SKM-1 (cell line): ENCODE data around the gene RAD51.
A peak's percentile ranks its signal among the peaks of the same experiment; 100 is the strongest.

ENCODE experiments used
- DNase-seq: peaks from one replicate; lab custom pipeline; 2025; ENCODE audit not compliant: unreplicated experiment; lab: John Stamatoyannopoulos, UW

RAD51 gene

GRCh38 chr15:40721701-40722100, 26.7 kb downstream of the RAD51 start:
- DNase-seq, result no peak

- DNase-seq, result no peak
These were observed 27.4 kb downstream of the RAD51 start for GRCh38 chr15:40722354-40722753.

GRCh38 chr15:40722934-40723333, 28.0 kb downstream of the RAD51 start:
- DNase-seq, result no peak

GRCh38 chr15:40723919-40724318, 28.9 kb downstream of the RAD51 start:
- DNase-seq, result no peak

- DNase-seq, result no peak
These were observed 36.1 kb downstream of the RAD51 start for GRCh38 chr15:40731034-40731433.

GRCh38 chr15:40736575-40736974, 41.6 kb downstream of the RAD51 start:
- DNase-seq, result no peak

GRCh38 chr15:40737048-40737447, 42.1 kb downstream of the RAD51 start:
- no peak for DNase-seq

- no peak for DNase-seq
These were observed 44.1 kb downstream of the RAD51 start for GRCh38 chr15:40739047-40739446.

GRCh38 chr15:40739854-40740253, 44.9 kb downstream of the RAD51 start:
- no peak for DNase-seq

- DNase-seq, result no peak
These were observed 48.5 kb downstream of the RAD51 start for GRCh38 chr15:40743485-40743901.

GRCh38 chr15:40743921-40744814, 49.2 kb downstream of the RAD51 start:
- peak; percentile 31 for DNase-seq

- no peak for DNase-seq
These were observed 49.8 kb downstream of the RAD51 start for GRCh38 chr15:40744815-40745152.

GRCh38 chr15:40746916-40747418, 52.0 kb downstream of the RAD51 start:
- DNase-seq, result peak; percentile 53

- DNase-seq, result no peak
These were observed 53.0 kb downstream of the RAD51 start for GRCh38 chr15:40747685-40748631.

GRCh38 chr15:40749151-40749630, 54.2 kb downstream of the RAD51 start:
- DNase-seq, result no peak

GRCh38 chr15:40750885-40751284, 55.9 kb downstream of the RAD51 start:
- no peak for DNase-seq

- DNase-seq, result no peak
These were observed 56.8 kb downstream of the RAD51 start for GRCh38 chr15:40751745-40752144.

- DNase-seq, result no peak
These were observed 59.6 kb downstream of the RAD51 start for GRCh38 chr15:40754574-40754882.

GRCh38 chr15:40754883-40755811, 60.2 kb downstream of the RAD51 start, which contains the start of gene RMDN3:
RMDN3 (minus strand) TSS chr15:40755254; CDS start chr15:40754783, 471 bp downstream.
- DNase-seq, result peak; percentile 90

GRCh38 chr15:40755812-40756208, 60.8 kb downstream of the RAD51 start:
- no peak for DNase-seq
